ENCODE results near the gene IL17A.

DNA sequence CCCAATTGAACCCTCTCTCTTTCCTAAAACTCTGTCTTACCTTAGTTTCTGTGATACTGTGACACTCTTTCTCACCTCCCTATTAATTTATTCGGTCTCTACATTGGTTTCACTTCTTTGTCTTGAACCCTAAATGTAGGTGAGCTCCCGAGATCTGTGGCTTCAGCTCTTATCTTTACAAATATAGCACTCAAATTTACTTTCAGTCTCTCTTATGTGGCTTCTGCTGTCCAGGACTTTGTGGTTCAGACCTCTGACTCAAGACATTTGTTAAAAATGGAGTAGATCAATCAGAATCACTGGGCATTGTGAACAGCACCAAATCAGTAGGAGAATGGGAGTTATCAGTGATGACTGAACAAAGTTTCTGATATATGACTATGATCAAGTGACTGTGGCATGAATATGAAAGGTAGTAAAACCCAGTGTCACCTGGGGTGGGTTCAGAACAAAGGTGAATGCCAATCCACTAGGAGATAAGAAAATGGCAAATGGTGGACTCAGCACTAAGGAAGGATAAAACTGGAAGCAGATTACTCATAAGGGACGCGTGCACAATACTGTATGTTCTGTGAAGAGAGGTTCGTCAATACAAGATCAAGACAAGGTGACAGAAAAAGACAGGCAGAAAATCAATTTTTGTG lies 30.9 kb downstream of the IL17A start:
- TF ChIP-seq, protein P1, sequence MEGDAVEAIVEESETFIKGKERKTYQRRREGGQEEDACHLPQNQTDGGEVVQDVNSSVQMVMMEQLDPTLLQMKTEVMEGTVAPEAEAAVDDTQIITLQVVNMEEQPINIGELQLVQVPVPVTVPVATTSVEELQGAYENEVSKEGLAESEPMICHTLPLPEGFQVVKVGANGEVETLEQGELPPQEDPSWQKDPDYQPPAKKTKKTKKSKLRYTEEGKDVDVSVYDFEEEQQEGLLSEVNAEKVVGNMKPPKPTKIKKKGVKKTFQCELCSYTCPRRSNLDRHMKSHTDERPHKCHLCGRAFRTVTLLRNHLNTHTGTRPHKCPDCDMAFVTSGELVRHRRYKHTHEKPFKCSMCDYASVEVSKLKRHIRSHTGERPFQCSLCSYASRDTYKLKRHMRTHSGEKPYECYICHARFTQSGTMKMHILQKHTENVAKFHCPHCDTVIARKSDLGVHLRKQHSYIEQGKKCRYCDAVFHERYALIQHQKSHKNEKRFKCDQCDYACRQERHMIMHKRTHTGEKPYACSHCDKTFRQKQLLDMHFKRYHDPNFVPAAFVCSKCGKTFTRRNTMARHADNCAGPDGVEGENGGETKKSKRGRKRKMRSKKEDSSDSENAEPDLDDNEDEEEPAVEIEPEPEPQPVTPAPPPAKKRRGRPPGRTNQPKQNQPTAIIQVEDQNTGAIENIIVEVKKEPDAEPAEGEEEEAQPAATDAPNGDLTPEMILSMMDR (IDR thresholded peaks at IDR 0.05; ENCODE audit: low read length), result no peak
- TF ChIP-seq EZH2phosphoT487 (IDR thresholded peaks at IDR 0.05; ENCODE audit: low read length) (no peak), EZH2 (optimal IDR thresholded peaks at IDR 0.05; ENCODE audit: low read depth, low read length) (no peak)

All from MM.1S (cell line).